UCSD-AML1 (cell line): Measurements from ENCODE around the gene SHANK2.

ENCODE experiments used
- DNase-seq: peaks from one replicate; lab custom pipeline; 2025; ENCODE audit not compliant: unreplicated experiment; lab: John Stamatoyannopoulos, UW

The SHANK2 gene

GRCh38 chr11:71203681-71204080, 48.7 kb downstream of the SHANK2 start:
- DNase-seq, result no peak

GRCh38 chr11:71202966-71203365, 49.4 kb downstream of the SHANK2 start:
- no peak for DNase-seq

DNA sequence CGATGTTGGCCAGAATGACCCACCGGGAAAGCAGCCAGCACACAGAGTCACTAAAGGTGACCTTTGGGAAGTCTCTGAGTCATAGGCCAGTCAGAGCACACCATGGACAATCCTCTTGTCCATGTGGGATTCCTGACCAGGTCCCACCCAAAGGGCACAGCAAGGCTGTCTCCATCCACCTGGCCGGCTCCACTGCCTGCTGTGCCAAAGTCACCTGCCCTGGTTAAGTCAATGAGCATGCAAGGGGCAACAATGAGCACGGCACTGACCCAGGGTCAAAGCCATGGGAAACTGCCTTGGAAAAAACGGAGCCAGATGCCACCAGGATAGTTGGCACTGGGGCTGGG, 49.8 kb downstream of the SHANK2 start:
- DNase-seq, result no peak
